GM10266 (cell line): Measurements from ENCODE around the gene KCNQ2.

ENCODE experiments used
- DNase-seq: peaks from one replicate; pipeline ENCODE4 v3.0.0; 2012; ENCODE audit errors: extremely low spot score
- CTCF ChIP-seq: IDR thresholded peaks from 2 replicates; pipeline ENCODE4 v1.5.1; 2012; ENCODE audit warnings: mild to moderate bottlenecking, low read depth; ENCODE audit not compliant: control insufficient read depth, insufficient read depth; ENCODE audit errors: missing control alignments

The KCNQ2 gene

GRCh38 chr20:63359164-63359934 is 113.1 kb downstream of the KCNQ2 start:
- TF ChIP-seq CTCF, result no peak
- no peak for DNase-seq

- no peak for TF ChIP-seq CTCF
- no peak for DNase-seq
Measured at GRCh38 chr20:63357921-63358905, 114.2 kb downstream of the KCNQ2 start.

GRCh38 chr20:63356931-63357879 is 115.2 kb downstream of the KCNQ2 start:
- TF ChIP-seq CTCF, result no peak
- DNase-seq, result no peak

- no peak for DNase-seq
Measured at GRCh38 chr20:63356511-63356910, 115.9 kb downstream of the KCNQ2 start.

DNA sequence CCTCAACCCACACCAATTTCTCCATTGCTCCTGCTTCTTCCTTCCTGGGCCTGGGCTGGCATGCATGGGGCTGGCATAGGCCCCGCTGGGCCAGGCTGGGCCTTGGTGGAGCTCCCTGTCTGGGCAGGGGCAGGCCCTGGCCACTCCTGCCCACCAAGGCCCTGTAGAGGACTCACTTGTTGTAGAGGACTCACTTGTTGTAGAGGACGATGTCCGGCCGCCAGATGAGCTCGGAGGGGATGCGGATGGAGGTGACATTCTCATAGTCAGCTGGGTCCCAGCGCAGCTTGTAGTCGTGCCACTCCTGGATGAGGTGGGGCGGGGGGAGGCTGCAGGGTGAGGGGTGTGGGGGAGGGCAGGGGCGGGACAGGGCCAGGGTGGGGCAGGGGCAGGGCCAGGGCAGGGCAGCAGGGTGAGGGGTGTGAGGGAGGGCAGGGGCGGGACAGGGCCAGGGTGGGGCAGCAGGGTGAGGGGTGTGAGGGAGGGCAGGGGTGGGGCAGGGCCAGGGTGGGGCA is 116.6 kb downstream of the KCNQ2 start:
- no peak for TF ChIP-seq CTCF
- no peak for DNase-seq

More at GRCh38 chr20:63356511-63356910, 115.9 kb downstream of the KCNQ2 start:
- TF ChIP-seq CTCF, result no peak

DNA sequence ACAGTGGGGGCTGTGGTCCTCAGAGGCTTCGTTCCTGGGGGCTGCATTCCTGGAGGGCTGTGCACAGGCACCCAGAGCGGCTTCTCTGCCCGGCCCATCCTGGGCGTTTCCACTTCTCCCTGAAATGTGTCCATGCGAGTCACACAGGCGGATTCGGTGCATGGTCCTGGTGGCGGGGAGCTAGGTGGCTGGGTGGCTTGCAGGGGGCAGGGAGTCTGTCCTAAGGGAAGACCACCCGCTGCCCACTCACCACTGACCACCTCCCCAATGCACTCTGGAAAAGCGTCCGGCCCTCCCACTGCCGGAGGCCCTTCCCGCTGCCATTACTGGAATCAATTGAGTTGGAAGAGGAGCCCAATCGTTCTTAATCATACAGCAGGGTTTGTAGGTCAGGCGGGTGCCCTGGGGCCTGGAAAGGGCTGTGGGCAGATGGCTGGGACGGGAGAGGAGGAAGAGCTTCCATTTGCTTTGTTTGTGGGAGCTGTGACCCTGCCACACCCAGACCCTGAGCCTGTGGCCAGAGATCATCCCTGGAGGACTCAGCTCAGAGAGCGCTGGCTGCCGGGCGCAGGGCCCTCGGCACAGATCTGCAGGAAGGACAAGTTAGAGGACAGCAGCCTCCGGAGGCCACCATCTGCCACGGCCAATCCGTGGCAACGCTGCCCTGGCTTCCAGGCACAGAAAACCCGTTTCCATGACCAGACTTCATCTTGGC is 117.7 kb downstream of the KCNQ2 start:
- no peak for DNase-seq
- TF ChIP-seq CTCF, result no peak
